Stimulated activated naive CD8-positive, alpha-beta T cell treated with anti-CD3 and anti-CD28 coated beads, Interleukin-15, Interleukin-2, amounts not matched to agents 100 ng/mL and 50 ng/mL, for 24 hours (primary cell): ENCODE measurements around the gene PRKAR1B.

Experiments used
- H3K27ac Mint-ChIP-seq: one replicate; pipeline ENCODE4 v1.8.0; 2021; ENCODE audit warnings: mild to moderate bottlenecking, mixed read lengths
- H3K27me3 Mint-ChIP-seq: one replicate; pipeline ENCODE4 v1.8.0; 2021; ENCODE audit warnings: mixed read lengths
- H3K36me3 Mint-ChIP-seq: one replicate; pipeline ENCODE4 v1.8.0; 2021; ENCODE audit warnings: low read depth, mixed read lengths
- H3K4me1 Mint-ChIP-seq: one replicate; pipeline ENCODE4 v1.8.0; 2021; ENCODE audit warnings: low read depth, mixed read lengths
- H3K4me3 Mint-ChIP-seq: one replicate; pipeline ENCODE4 v1.8.0; 2021; ENCODE audit warnings: mild to moderate bottlenecking, mixed read lengths
- H3K9me3 Mint-ChIP-seq: one replicate; pipeline ENCODE4 v1.8.0; 2021; ENCODE audit warnings: mixed read lengths

Gene PRKAR1B

DNA sequence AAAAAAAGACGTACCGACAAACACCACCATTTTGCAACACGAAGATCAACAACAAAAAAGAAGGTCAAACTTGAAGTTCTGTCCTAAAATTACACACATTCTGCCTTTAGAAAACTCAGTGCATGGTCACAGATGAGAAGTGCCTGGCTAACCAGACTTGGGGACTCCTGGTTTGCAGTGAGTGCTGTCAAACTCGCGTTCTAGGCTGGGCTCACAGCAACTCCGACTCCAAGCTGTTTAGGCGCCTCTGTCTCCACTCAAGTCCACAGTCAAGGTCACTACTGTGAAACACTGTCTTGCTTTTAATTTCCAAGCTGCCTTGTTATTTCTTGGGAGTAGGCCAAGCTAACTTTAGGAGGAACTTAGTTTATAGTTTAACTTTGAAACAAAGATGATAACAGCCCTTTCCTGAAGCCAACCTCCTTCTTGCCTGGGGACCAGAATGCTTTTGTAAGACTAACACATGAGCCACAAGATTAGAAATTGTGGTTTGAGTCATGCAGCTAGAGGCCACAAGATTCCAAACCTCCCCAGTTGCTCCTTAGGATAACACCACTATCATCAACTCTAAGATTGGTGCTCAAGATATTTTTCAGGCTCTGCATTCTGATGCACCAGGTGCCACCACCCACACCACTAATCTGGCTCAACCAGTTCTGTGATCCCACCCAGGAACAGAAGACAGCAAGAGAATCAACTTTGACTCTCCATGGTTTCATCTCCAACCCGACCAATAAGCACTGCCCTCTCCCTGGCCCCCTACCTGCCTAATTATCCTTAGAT is 1.7 kb downstream of the PRKAR1B start:
- H3K36me3 Mint-ChIP-seq = peaks cover 45% of the 10 kb centered on the region
- no peaks in the 10 kb centered on the region for H3K27me3 Mint-ChIP-seq
- peak overlapping the region; percentile 88 for H3K27ac Mint-ChIP-seq
- peak overlapping the region; percentile 87 for H3K4me3 Mint-ChIP-seq
- peaks cover 30% of the 10 kb centered on the region for H3K4me1 Mint-ChIP-seq
- H3K9me3 Mint-ChIP-seq = peaks cover 8% of the 10 kb centered on the region

GRCh38 chr7:724298-724697 is 2.8 kb downstream of the PRKAR1B start:
- H3K27ac Mint-ChIP-seq = no peak overlapping the region
- H3K36me3 Mint-ChIP-seq = peaks cover 52% of the 10 kb centered on the region

GRCh38 chr7:723541-723940 is 3.5 kb downstream of the PRKAR1B start:
- H3K36me3 Mint-ChIP-seq = peaks cover 55% of the 10 kb centered on the region
- peaks cover 8% of the 10 kb centered on the region for H3K9me3 Mint-ChIP-seq
- peaks cover 30% of the 10 kb centered on the region for H3K4me1 Mint-ChIP-seq
- H3K27me3 Mint-ChIP-seq = no peaks in the 10 kb centered on the region
- H3K27ac Mint-ChIP-seq = no peak overlapping the region
- no peak overlapping the region for H3K4me3 Mint-ChIP-seq

More at GRCh38 chr7:724298-724697, 2.8 kb downstream of the PRKAR1B start:
- peaks cover 30% of the 10 kb centered on the region for H3K4me1 Mint-ChIP-seq
- no peak overlapping the region for H3K4me3 Mint-ChIP-seq
- H3K9me3 Mint-ChIP-seq = peaks cover 8% of the 10 kb centered on the region
- H3K27me3 Mint-ChIP-seq = no peaks in the 10 kb centered on the region

DNA sequence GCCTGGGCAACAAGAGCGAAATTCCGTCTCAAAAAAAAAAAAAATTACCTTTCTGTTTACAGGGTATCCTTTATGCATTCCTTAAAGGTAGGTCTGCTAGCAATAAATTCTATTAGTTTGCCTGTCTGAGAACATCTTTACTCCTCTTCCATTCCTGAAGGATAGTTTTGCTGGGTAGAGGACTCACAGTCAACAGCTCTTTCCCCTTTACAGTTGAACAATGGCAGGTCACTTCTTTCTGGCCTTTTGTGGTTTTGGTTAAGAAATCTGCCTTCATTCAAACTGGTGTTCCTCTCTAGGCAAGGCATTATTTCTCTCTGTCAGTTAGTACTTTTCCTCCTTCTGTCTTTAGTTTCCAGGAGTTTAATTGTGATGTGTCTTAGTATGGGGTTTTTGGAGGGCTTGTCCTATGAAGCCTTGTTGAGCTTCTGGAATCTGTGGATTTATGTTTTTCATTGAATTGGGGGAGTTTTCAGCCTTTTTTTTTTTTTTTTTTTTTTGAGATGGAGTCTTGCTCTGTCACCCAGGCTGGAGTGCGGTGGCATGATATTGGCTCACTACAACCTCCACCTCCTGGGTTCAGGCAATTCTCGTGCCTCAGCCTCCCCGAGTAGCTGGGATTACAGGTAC is 5.3 kb downstream of the PRKAR1B start:
- peaks cover 56% of the 10 kb centered on the region for H3K36me3 Mint-ChIP-seq
- no peaks in the 10 kb centered on the region for H3K27me3 Mint-ChIP-seq
- H3K4me3 Mint-ChIP-seq = no peak overlapping the region
- H3K27ac Mint-ChIP-seq = no peak overlapping the region
- peaks cover 24% of the 10 kb centered on the region for H3K4me1 Mint-ChIP-seq
- H3K9me3 Mint-ChIP-seq = peaks cover 8% of the 10 kb centered on the region

GRCh38 chr7:716636-717035 is 10.4 kb downstream of the PRKAR1B start:
- Mint-ChIP-seq H3K27me3 (no peaks in the 10 kb centered on the region), H3K27ac (no peak overlapping the region), H3K4me1 (peaks cover 15% of the 10 kb centered on the region), H3K4me3 (no peak overlapping the region), H3K36me3 (peaks cover 31% of the 10 kb centered on the region), H3K9me3 (peaks cover 5% of the 10 kb centered on the region)

GRCh38 chr7:716222-716621 is 10.9 kb downstream of the PRKAR1B start:
- Mint-ChIP-seq H3K4me1 (peaks cover 17% of the 10 kb centered on the region), H3K9me3 (peaks cover 4% of the 10 kb centered on the region), H3K4me3 (no peak overlapping the region), H3K36me3 (peaks cover 29% of the 10 kb centered on the region), H3K27me3 (no peaks in the 10 kb centered on the region), H3K27ac (no peak overlapping the region)

DNA sequence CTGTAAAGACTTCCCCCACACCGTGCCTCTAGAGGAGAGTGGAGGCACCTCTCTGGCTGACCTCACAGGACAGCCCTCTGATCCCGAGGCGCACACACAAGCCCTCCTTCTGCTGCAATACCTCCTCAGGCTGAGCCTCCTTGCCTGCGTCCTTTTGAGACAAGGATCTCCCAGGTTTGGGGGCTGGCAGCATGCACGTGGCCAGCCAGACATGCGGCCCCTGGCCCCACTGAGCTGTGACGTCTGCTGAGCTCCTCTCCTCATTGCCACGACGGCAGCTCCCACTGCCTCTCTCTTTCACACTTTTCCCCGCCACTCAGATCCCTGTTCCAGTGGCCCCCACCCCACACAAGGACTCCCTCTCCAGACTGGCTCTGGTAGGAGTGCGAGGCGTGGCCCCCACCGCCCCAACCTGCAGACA is 12.8 kb downstream of the PRKAR1B start:
- H3K4me1 Mint-ChIP-seq = peaks cover 17% of the 10 kb centered on the region
- no peak overlapping the region for H3K27ac Mint-ChIP-seq

DNA sequence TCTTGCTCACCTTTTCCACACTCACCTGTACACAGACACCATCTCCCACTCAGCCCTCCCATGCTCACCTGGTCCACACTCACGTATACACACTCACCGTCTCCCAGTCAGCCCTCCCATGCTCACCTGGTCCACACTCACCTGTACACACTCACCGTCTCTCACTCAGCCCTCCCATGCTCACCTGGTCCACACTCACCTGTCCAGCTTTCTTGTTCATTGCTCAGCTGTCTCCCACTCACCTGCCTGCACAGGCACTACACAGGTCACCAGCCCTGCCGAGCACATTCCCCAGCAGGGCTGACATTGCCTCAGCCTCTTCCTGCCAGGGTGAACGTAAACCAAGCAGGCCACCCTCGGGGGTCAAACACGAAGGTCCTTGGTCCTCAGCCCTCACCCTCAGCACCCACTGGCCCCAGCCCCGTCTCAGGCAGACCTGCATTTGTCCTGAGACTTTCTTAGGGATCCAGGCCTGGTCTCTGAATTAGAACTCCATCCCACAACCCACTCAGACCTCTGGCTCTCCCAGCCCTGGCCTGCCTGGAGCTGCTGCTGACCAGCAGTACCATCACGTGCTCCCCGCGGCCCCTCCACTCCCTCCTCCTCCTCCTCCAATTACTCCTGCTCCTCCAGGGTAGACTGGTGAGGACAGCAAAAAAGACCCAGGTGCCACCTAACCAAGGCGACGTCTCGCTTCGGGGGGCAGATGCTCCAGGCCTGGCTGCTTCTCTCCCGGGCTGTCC is 13.4 kb downstream of the PRKAR1B start:
- Mint-ChIP-seq H3K4me1 (peaks cover 17% of the 10 kb centered on the region), H3K4me3 (peak overlapping the region; percentile 40), H3K9me3 (no peaks in the 10 kb centered on the region), H3K27ac (peak overlapping the region; percentile 58), H3K36me3 (peaks cover 20% of the 10 kb centered on the region), H3K27me3 (no peaks in the 10 kb centered on the region)

More for the DNA sequence above, 12.8 kb downstream of the PRKAR1B start:
- no peaks in the 10 kb centered on the region for H3K9me3 Mint-ChIP-seq
- H3K27me3 Mint-ChIP-seq = no peaks in the 10 kb centered on the region
- no peak overlapping the region for H3K4me3 Mint-ChIP-seq
- H3K36me3 Mint-ChIP-seq = peaks cover 22% of the 10 kb centered on the region

- H3K36me3 Mint-ChIP-seq = peaks cover 17% of the 10 kb centered on the region
- H3K4me3 Mint-ChIP-seq = peak overlapping the region; percentile 40
- H3K27me3 Mint-ChIP-seq = no peaks in the 10 kb centered on the region
- H3K27ac Mint-ChIP-seq = peak overlapping the region; percentile 58
- H3K9me3 Mint-ChIP-seq = no peaks in the 10 kb centered on the region
- peaks cover 13% of the 10 kb centered on the region for H3K4me1 Mint-ChIP-seq
These were observed 14.0 kb downstream of the PRKAR1B start for GRCh38 chr7:713139-713457.

- H3K27me3 Mint-ChIP-seq = no peaks in the 10 kb centered on the region
- H3K4me1 Mint-ChIP-seq = peaks cover 13% of the 10 kb centered on the region
- no peak overlapping the region for H3K27ac Mint-ChIP-seq
- peak overlapping the region; percentile 30 for H3K4me3 Mint-ChIP-seq
- no peaks in the 10 kb centered on the region for H3K9me3 Mint-ChIP-seq
- H3K36me3 Mint-ChIP-seq = peaks cover 17% of the 10 kb centered on the region
These were observed 14.5 kb downstream of the PRKAR1B start for GRCh38 chr7:712381-713138.

DNA sequence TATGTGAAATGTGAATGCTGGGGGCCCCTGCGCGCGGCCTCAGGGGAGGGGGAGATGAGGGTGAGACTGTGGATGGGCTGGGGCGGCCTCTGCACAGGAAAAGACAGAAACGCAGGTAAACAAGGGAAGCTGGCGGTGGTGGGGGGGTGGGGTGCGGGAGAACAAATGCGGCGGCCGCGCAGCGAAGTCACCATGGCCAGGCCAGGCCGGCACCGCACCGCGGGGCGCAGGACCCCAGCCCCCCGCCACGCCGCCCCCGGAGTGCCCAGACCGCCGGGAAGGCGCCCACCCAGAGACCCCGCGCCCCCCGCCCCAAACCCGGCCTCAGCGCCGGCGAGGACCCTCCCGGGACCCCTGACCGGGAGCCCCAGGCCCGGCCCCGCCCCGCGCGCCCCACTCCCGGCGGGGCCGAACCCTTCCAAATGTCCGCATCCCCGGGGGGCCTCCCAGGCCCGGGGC is 15.1 kb downstream of the PRKAR1B start:
- H3K27ac Mint-ChIP-seq = no peak overlapping the region
- no peak overlapping the region for H3K4me3 Mint-ChIP-seq

DNA sequence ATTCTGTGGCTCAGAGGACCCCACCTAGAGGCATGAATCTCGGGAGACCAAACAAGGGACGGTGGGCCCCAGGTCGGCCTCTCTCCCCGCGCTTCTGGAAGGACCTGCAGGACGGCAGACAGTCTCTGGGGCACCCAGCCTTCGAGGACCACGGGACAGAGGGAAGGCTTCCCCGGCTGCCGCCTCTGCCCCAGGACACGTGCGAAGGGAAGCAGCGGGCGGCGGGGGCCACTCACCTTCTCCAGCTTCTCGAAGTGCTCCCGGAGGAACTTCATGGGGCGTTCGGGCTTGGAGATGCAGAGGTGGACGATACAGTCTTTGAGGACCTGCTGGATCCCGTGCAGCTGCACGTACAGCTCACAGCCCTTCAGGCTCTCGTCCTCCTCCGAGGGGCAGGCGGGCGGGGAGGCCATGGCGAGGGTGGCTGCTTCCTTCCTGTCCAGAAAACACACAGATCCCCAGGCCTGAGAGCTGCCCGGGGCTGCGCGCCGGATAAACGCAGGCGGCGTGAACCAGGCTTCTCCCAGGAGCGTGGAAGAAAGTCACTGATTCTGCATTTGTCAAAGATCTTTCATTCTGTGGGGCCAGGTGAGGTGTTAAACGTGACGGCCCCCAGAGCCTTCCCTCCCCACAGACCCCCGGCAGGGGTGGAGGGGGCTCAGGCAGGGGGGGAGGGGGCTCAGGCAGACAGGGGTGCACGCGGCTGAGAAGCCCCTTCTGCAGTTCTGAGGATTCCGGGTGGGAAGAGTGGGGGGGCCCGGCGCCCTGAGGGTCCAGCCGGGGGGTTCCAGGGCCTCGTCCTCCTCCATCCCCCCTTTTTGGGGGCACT is 15.8 kb downstream of the PRKAR1B start:
- Mint-ChIP-seq H3K9me3 (no peaks in the 10 kb centered on the region), H3K27me3 (no peaks in the 10 kb centered on the region), H3K27ac (no peak overlapping the region), H3K4me3 (peak overlapping the region; percentile 32), H3K4me1 (peaks cover 13% of the 10 kb centered on the region), H3K36me3 (peaks cover 24% of the 10 kb centered on the region)

More for the DNA sequence above, 15.1 kb downstream of the PRKAR1B start:
- Mint-ChIP-seq H3K27me3 (no peaks in the 10 kb centered on the region), H3K9me3 (no peaks in the 10 kb centered on the region), H3K36me3 (peaks cover 22% of the 10 kb centered on the region), H3K4me1 (peaks cover 13% of the 10 kb centered on the region)

DNA sequence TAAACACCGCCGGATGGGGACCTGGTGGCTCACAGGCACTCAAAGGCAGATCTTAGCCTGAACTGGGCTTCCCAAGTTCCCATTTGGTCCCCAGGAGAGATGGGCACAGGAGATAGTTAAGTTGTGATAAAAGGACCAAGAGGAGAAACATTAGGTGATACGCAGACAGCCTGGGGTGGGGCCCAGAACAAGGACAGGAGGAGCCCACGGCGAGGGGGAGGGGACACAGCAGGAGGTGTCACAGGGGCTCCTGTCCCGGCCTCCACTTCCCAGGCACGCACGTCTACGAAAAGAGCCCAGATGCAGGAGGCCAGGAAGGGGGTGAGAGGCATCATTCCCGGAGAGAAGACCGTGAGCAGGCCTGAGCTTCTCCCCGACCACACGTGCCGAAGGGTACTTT is 16.9 kb downstream of the PRKAR1B start:
- peaks cover 13% of the 10 kb centered on the region for H3K4me1 Mint-ChIP-seq
- no peaks in the 10 kb centered on the region for H3K27me3 Mint-ChIP-seq
- H3K9me3 Mint-ChIP-seq = no peaks in the 10 kb centered on the region
- H3K27ac Mint-ChIP-seq = no peak overlapping the region
- peaks cover 26% of the 10 kb centered on the region for H3K36me3 Mint-ChIP-seq
- no peak overlapping the region for H3K4me3 Mint-ChIP-seq
